Fibroblast of lung (primary cell): Measurements from ENCODE around the gene ADD3.

Source experiments
- CTCF ChIP-seq, 2 donors: IDR thresholded peaks in 1 of 2; conservative IDR thresholded peaks in 1 of 2; 1 replicate in 1 of 2; 2 replicates in 1 of 2; pipeline ENCODE4 v1.5.1; 2011 to 2012; ENCODE audit warnings: low read length in 2 of 2, control low read depth in 1 of 2, inconsistent platforms in 1 of 2, low read depth in 1 of 2, mild to moderate bottlenecking in 1 of 2
- EZH2 ChIP-seq: IDR thresholded peaks from 2 replicates; pipeline ENCODE4 v1.5.1; 2012; ENCODE audit warnings: low read length, control low read depth, mild to moderate bottlenecking; ENCODE audit errors: missing control alignments

- TF ChIP-seq CTCF (conservative IDR thresholded peaks at IDR 0.05 in 1 of 2, IDR thresholded peaks at IDR 0.05 in 1 of 2; ENCODE audit: low read depth in 1 of 2, low read length in 2 of 2) (no peak), EZH2 (no peak)
Measured at GRCh38 chr10:109981650-109982049, 26.1 kb upstream of the ADD3 start.
